ENCODE results near the gene ARL15.
"Not testable (repeated sequence)": the region's sequence is repeated elsewhere in the genome, so short reads cannot be mapped to it uniquely, and the experiment has no call there.

The ARL15 gene

DNA sequence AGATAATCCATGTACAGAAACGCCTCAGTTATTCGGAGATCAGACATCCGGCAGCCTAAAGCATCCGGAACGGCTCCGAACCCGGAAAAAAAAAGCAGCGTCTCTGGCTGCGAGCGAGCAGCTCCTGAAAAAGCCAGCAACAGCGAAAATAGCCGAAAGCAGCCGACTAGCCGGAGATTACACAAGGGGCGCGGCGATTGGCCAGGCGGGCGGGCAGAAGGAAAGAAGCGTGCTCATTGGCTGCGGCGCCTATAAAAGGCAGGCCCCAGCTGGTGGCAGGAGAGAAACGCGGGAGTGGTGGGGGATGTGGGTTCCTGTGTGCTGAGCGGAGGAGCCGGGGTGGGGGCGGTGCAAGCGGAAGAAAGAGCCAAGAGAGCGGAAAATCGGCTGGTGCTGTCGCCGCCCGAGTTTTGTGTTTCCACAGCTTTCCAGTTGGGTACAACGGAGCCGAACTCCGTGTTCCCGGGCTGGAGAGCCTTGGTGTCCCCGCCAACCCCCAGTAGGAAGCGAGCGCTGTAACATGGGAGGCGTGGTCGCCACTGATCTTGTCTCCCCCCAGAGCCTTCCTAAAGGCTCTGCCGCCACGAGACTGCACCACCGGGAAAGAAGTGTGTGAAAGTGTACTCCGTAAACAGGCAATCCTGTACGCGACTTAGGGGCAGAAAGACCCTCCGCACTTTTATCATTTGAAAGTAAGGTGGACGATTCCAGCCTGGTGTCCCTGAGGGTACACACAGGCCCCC is at the start of gene ARL15:
Gene ARL15 (minus strand): TSS at position 141 of the 743 bp plus-strand sequence.
- DNase-seq: peak; percentile 97 to 98

DNA sequence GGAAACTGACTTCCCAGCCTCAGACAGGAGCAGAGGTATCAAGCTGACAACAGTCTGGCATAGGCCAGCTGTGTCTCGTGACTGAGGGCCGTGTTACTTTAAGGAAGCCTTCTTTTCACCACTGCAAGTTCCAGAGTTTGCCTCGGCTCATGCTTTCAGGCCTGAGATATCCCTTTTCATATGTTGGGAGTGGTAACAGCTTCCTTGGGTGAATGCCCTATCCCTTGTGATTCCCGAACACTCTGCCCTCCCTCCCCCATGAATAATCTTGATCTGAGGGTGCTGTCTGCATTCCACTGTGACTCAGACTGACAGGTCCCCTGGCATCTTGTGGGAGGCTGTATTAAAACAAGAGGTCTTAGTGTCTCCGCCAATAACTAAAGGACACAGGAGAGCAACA is 49.7 kb upstream of the ARL15 start:
- no peak for DNase-seq

DNA sequence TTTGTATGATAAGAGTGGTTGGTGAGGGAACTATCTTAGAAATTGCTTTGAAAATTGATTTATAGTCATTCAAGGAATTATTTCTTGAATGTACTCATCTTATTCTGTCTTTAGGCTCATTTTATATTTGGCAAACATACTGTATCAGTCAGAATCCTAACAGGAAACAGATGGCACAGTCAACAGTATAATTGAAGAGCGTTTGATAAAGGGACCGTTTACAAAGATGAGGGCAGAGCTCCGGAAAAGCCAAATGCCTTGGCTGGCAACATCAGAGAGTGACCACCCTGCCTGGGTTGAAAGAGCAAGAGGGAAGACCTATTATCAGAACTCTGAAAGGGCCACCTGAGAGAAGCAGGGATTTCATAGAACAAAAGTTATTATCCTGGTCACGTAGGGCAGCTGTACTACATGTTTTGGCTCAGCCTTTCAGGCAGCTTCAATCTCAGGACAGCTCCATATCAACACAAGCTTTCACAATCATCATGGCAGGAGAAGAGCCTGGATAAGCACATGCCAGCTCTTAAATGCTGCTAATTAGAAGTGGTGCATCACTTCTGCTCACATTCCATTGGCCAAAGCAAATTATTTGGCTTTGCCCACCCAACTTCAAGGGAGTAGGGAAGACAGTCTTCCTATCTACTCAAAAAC is 47.2 kb upstream of the ARL15 start:
- DNase-seq: no peak

DNA sequence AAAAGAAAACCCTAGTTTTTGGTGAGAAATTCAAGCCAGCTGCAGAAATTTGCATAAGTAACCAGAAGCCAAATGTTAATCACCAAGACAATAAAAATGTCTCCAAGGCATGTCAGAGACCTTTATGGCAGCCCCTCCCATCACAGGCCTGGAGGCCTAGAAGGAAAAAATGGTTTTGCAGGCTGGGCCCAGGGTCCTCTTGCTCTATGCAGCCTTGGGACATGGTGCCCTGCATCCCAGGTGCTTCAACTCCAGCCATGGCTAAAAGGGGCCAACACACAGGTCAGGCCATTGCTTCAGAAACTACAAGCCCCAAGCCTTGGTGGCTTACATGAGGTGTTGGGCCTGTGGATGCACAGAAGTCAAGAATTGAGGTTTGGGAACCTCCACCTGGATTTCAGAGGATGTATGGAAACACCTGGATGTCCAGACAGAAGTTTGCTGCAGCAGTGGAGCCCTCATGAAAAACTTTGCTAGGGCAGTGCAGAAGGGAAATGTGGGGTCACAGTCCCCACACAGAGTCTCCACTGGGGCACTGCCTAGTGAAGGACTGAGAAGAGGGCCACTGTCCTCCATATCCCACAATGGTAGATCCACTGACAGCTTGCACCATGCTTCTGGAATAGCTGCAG is 43.7 kb upstream of the ARL15 start:
- DNase-seq: not testable (repeated sequence)

DNA sequence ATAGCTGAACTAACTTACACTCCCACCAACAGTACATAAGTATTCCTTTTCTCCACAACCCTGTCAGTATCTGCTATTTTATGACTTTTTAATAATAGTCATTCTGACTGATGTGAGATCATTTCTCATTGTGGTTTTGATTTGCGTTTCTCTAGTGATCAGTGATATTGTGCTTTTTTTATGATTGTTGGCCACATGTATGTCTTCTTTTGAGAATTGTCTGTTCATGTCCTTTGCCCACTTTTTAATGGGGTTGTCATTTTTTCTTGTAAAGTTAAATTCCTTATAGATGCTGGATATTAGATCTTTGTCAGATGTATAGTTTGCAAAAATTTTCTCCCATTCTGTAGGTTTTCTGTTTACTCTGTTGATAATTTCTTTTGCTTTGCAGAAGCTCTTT is 42.2 kb upstream of the ARL15 start:
- not testable (repeated sequence) for DNase-seq

DNA sequence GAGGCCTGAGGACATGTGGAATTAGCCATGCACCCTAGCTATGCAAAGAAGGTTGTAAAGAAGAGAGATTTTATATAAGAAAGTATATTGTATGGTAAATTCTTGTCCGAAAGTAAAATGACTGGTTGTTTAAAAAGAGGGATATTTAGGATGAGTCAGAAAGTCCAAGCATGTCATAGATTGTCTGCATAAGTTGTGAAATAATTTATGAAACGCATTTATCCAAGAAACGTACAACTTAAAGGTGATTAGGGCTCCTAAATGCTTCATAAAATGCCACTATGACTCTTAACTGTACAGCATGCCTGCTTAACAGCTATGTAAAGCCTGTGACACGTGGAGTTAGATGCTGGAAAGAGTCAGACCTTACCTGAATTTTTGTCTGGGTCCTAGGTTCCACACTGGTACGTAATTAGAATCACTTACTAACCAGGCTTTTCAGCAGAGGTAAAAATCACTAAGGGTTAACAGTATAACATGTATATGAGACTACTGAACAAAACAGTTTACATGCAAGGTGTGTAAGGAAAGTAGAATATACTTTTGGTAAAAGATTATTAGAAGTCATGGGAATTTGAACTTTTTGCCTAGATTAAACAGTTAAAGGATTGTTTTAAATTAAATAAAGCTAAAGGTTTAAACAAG is 37.0 kb upstream of the ARL15 start:
- DNase-seq: no peak

DNA sequence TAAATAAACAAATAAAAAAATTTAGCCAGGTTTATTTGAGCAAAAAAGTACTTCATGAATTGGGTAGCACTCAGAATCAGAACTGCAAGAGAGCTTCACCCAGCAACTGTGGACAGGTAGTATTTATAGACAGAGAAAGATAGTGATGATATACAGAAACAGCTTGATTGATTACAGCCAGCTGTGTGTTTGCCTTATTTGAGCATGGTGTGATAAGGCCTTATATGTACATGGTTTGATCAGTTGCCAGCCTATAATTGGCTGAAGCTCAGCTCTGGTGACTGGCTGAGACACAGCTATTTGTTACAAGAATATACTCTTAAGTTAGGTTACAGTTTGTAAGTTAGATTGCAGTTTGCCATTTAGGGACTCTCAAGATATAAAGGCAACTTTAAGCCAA is 34.3 kb upstream of the ARL15 start:
- DNase-seq: no peak

DNA sequence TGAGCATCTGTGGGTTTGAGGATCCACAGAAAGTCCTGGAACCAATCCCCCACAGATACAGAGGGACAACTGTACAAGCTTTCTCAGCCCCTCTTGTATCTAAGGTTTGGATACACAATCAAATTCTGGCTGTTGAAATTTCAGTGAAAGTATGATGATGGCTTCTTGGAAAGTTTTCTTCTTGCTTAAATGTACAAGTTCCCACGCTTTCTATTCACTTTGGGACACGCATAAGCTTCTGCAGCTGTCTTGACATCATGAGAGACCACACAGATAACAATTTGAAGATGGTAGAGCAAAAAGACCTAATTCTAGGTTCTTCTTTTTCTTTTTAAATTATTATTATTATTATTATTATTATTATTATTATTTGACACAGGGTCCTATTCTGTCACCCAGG is 31.6 kb upstream of the ARL15 start:
- no peak for DNase-seq

DNA sequence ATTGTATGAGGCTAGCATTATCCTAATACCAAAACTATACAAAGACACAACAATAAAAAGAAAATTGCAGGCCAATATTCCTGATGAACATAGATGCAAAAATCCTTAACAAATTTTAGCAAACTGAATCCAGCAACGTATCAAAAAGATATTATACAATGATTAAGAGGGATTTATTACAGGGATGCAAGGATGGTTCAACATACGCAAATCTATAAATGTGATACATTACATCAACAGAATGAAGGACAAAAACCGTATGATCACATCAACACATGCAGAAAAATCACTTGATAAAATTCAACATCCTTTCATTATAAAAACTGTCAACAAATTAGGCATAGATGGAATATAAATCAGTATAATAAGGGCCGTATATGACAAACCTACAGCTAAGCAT is 27.1 kb upstream of the ARL15 start:
- DNase-seq: no peak

DNA sequence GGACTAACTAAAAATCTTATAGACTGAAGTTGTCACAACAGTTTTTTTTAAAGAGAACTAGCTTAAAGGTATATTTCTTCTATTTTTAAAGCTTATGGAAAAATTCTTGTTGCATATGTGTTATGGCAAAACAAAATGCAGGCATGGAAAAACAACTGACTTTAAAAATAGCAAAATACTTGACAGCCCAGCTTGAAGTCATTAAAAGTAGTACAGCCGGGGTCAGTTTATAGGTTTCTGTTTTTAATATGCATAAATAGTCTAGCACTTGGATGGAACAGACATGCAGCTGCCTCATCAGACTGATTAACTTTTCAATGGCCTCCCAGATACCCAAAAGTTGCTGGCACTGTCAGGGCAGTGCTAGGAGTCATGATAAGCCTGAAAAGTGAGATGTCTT is 22.3 kb upstream of the ARL15 start:
- no peak for DNase-seq

DNA sequence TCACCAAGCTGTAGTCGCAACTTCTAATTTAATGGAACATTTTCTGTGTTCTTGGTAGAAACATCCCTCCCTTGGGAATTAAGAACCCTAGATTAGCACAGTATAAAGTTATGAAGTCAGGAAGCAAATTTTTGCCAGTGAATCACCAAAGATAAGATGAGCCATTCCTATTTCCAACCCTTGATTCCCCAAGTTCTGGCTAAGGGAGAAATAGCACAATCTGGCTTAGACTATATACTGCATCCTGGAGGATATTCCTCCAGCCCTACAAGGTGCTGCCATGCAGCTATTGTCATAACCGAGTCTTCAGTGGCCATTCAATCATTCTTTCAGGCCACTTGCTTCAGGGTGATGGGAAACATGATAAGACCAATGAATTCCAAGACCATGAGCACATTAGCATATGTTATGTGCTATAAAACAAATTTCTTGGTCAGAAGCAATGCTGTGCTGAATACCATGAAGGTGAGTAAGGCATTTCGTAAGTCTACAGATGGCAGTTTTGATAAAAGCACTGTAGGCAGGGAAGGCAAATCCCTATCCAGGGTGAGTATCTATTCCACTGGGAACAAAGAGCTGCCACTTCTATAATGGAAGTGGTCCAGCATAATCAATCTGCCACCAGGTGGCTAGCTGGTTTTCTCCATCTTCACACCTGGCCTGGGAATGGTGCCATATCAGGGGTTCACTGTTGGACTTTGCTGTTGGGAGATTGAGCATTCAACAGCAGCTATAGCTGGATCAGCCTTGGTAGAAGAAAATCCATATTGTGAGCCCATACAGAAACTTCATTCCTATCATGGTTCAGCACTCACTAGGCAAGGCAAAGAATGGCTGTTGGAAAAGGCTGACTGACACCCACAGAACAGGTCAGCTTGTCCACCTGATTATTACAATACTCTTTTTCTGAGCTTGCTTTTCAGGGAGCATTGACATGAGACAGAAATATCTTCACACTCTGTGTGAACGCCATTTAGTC is 19.6 kb upstream of the ARL15 start:
- no peak for DNase-seq

DNA sequence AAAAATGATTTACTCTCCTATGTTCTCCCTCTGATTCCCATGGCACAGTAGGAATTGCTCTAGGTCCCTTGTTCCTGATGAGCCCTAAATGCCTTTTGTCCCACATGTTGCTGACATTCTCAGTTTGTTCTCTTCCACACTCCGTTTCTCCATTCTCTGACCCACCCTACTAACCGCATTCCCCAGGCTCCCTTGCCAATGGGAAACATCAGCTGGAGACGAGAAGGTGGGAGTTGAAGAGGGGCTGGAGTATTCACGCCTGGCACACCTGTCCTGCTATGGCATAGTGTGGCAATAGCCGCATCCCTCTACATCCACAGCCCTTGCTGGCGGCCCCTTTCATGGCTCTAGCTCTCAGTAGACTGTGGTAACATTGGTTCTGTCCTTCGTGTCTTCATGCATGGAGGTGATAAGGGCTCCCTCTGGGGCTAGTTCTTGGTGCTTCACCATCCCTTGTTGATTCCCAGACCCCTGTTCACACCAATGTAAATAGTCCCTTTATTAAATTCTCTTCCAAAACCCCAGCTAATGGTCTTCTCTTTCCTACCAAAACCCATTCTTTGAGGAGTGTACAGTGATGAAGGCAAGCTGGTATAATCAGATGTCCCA is 16.4 kb upstream of the ARL15 start:
- DNase-seq: no peak

DNA sequence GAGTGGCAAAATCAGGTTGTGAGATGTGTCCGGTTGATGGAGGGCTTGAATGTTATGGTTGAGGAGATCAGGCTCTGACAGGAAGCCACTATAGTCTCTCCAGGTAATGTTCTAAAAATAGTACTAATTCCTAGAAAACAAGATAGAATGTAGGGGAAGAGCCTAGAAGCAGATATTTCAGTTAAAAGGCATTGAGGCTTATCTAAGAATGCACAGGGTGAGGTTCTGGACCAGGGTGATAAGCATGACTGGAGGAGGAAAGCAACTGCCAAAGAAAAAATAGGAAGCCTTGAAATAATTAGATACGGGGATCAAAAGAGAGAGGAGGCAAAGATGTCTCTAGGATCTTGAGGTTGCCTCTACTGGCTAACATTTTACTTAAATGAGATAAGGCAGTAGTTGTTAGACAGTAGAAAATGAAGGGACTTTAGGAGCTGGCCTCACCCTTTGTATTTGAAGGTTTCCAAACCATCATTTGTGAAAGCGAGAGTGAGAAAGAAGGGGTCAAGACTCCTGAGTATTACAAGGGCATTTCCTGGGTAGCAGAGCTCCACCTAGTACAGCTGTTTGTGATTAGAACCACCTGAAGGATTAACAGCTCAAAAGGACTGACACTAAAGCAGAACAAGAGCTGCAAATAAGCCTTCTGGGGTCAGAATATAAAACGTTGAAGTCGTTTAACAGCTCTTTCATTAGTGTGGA is 15.4 kb upstream of the ARL15 start:
- no peak for DNase-seq

DNA sequence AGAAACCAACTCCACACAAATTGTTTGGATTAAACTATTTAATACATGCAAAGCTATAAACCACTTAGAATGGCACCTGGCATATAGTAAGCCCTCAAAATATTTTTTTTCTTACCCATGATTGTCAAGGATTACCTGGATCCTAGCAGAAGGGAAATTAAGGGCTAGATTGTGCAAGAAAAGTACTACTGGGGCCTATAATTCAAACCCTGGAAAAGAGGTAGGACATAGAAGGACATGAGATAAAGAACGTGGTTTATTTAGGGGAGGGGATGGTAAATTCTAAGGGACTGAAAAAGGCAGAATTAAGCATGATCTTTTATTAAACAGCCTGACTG is 14.9 kb upstream of the ARL15 start:
- no peak for DNase-seq

DNA sequence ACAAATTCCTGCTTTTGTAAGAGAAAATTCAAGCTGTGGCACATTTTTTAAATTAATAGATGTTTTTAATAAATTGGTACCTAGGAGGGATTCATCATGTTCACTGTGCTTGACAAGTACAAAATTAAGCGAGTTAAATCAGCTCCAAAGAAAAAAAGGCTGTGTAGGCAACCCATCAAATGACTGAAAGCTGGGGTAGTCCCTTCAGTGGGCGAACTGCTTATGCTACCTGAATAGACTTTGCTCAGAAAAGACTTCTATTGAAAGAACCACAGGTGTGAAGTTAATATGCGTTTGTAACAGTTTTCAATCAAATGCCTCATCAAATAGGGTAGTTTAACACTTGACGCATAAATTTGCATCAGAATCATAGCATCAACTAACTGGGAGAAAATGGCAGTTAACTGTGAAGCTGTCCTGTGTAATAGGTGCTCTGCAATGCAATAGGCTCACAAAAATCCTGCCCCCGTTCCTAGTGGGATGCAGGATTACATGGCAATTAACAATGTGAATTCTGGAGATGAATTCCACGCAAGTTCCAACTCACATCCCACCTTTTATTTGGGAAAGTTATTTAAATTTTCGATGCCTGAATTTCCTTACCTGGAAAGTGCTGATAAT is 14.4 kb upstream of the ARL15 start:
- no peak for DNase-seq

DNA sequence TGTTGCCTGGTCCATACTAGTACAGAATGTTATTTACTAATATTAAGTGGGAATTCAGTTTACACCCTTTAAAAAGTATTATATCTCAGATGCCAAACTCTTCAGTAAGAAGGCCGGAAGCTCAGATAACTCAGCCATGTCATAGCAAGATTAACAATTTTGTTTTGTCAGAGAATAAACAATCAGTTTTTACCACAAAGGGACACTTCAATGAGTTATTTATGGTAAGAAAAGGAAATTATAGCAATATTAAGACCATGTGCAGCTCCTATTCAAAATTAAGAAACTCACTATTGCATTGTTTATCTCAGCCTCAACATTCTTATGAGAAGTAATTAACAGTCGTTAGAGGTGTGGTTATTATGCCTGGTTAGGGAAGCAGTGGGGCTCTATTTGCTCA is 13.1 kb upstream of the ARL15 start:
- DNase-seq: no peak

DNA sequence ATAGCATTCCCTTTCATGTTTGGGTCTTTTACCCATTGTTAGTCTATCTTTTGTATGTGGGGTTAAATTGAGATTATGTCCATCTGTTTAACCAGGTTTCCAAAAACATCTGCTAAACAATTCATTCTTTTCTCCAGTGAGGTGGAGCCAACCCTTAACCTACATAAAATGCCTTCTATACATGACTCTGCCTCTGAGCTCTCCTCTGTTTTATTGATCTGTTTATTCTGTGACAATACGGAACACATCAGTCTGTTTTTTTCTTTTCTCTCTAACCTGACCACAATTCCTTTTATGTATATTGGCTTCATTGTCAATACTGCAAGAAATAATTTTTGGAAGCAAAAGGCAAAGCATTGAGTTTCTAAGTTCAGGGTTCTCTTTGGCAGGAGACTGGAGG is 9.9 kb upstream of the ARL15 start:
- DNase-seq: no peak

DNA sequence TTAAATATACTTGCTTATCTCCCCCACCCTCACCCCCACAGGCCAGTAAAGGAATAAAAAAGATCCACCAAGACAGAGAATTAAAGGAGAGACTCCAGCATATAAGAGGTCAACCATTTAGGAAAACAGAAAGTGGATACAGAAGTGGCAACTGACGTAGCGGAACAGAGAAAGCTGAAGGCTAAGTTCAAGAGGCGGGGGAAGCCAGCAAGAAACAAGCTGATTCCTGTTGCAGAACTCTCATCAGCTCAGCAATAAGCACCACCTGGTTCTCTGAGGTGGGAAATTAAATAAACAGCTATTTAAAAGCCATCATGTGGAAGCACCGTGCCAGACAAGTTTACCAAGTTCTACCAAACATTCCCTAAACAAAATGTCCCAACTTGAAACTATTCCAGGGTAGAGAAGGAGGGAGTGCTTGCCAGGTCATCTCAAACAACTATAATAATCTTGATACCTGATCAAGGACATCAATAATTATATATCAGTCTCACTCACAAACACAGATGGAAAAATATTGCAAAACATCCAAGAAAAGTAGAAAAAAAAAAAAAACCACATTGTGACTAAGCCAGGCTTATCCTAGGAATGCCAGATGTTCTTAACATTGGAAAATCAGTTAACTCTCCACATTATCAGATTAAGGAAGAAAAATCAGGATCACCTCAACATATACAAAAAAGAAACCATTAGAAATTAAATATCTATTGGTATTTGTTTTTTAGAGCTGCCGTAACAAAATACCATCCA is 7.3 kb upstream of the ARL15 start:
- no peak for DNase-seq

DNA sequence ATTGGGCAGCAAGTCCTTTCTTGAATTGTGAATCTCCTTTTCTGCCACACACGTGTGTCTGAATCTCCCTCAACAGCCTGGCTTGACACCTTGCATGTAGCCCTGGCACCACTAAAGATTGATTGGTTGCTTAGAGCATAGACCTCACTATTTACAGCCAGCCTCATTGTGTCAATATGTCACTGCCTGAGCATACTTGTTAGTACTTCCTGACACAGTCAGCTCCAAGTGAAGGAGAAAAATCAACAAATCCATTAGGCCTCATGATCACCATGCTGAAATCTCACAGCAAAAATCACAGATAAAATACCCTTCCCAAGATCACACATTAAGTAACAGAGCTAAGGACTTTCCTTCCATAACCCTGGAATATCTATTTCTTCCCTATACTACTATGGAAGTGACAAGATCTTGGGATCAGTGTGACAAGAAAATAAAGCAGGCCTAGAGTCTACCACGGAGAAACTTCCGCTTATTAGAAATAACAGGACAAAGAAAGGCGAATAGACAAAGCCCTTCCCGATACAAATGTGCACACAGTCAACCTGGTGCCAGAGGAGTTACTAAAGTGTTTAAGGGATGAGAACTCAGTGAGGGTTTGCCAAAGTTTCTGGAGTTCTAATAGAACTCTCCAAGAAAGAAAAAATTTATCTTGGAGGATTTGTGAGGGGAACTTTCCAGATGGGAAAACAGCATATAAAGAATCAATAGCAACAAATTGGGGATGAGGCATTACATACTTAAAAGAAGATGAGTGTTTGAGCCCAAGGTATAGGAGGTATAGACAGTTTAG is 5.6 kb upstream of the ARL15 start:
- no peak for DNase-seq

Measured in CD4-positive, alpha-beta T cell treated with Interleukin-1 beta for 1 hour (primary cell).